Activated CD8-positive, alpha-beta memory T cell treated with anti-CD3 and anti-CD28 coated beads, Interleukin-2, amount 50 U/mL, for 1 hour (primary cell): ENCODE results near the gene RTL5.

Experiments
- DNase-seq: peaks from one replicate; pipeline ENCODE4 v3.0.0-alpha.2; 2020; ENCODE audit errors: extremely low read depth

RTL5 gene

GRCh38 chrX:72108666-72109065 lies 23.0 kb downstream of the RTL5 start:
- no peak for DNase-seq

DNA sequence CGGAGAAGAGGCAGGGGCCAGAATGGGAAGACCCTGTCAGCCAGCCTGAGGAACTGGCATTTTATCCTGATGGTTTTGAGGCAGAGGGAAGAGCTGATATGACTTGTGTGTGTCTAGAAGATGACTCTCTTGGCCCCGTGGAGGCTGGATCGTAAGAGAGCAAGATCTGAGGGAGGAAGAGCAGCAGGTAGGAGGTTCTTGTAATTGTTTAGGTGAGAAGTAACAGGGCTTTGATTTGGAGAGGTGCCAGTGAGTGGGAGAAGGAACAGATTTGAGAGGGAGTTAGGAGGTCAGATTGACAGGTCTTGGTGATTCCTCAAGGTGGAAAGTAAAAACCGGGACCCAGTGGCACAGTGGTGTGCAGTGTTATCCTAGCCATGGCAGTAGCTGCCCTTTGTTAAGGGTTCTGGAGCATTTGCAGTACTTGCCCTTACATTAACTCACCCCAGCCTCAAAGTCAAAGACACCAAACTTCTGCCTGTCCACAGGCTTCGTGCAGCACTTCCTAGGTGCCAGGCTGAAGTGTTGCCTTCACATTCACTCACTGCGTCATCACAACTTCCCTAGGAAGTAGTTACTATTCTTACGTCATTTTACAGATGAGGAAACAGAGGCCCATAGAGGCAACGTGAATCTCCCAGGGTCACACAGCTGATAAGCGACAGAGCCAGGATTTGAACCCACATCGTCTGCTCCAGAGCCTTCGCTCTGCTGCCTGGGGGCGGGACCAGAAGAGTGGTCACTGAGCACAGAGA lies 23.7 kb downstream of the RTL5 start:
- DNase-seq, result no peak

DNA sequence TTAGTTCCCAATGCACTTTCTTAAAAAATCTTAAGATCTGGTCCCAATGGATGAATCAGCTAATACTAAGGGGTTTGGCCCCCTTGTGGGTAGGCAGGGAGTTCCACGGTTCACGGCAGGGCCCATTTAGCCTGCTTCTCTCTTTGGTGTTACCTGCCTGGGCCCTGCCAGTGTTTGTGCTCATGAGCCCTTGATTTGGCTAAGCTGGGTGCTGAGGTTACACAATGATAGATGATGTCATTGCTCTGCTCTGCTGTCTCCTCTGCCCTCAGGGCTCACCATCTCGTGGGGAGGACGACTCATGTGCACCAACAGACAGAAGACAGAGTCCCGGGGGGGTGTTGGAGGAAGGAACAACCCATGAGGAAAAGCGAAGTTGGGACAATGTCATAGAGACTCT lies 24.4 kb downstream of the RTL5 start:
- DNase-seq, result no peak

GRCh38 chrX:72105436-72105835 lies 26.3 kb downstream of the RTL5 start:
- DNase-seq, result no peak

DNA sequence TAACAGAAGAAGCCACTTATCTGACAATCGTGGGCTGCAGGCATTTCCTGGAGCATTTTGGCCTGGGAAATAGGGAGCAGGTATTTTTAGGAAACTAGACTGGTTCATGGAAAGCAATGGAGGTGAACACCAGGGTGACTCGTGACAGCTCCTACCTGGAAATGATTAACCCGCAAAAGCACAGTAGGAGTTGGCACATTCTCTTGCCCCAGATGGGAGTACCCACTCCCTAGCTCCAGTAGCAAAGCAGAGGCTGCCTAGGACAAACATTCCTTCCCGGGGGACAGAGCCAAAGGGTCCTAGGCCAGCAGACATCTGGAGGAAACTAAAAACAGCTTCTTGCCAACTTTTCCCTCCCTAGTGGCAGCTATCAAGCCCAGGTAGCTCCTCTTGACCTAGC lies 29.0 kb downstream of the RTL5 start:
- no peak for DNase-seq

GRCh38 chrX:72102126-72102525 lies 29.6 kb downstream of the RTL5 start:
- no peak for DNase-seq

DNA sequence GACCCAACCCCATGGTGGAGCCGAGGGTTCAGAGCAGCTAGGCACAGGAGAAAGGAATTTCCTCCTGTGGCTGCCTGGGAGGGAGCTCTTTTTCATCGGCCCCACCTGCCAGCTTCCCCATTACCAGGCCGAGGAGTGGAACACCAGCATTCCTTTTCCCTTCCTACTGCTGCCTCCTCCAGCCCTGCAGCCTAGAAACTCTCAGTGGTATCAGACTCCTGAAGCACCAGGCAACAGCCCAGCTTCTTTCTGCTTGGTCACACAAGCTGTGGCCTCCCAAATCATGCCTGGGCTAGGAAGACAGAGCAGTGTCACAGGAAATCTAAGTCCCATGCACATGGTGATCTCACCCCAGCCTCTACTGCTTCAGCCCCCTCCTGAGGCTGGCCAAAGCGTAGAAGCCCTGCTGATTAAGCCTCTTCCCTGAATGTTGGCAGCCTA lies 30.1 kb downstream of the RTL5 start:
- no peak for DNase-seq

DNA sequence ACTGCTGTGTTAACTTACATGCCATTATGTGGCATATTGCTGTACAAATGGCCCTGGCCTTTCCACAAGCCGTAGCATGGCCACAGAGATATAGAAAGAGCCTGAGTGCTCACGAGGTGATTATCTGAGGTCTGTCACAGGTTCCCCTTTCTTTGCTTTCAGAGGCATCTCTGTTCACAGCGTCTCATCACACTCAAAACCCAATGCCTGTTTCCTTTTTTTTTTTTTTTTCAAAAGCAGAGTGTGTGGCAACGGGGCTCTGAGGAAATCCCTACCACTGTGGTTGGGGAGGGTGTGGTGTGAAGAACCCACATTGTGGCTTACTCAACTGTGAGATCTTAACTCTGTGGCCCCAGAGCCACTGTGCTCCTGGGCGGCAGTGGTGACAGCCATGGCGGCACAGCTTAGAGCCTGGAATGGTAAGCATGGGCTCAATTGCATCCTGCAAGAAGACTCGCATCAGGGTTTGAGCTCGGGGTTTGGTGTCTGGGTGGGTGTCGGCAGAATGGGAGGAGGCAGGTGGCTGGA lies 30.8 kb downstream of the RTL5 start:
- DNase-seq, result no peak

GRCh38 chrX:72100051-72100755 lies 31.5 kb downstream of the RTL5 start:
- no peak for DNase-seq

DNA sequence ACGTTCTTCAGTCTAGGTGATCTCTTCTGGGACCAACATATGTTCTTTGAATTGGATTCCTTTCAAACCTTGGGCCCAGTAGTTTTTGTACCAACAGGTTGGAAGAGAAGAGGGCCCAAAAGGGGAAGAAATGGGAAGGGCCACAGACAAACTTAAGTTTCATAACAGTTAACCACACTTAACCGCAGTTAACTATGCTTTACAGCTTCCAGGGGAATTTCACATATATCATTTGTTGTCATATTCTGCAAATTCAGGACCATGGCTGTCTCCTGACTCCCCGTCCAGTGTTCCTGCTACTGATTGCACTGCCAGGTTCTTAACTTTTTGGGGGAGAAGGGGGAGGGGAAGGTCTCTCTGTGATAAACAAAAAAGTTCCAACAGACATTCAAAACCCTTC lies 34.6 kb downstream of the RTL5 start:
- no peak for DNase-seq

- DNase-seq, result no peak
These were observed 36.3 kb downstream of the RTL5 start for GRCh38 chrX:72095370-72095769.

DNA sequence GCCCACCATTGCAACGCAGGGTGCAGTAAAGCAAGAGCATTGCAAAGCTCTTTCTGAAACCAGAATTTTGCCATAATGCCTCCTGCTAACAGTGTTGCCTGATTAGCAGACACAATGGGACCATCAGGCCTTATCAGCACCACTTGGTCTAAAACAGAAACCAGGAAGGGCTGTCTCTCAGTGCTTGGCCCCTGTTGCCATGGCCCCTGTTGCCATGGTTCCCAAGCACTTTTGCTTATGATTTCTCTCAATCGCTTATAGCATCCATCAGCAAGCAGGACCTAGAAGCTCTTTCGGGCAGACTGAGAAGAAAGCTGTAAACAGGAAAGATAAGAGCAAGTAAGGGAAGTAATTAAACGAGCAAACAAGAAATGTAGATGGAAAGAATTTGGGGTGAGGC lies 36.8 kb downstream of the RTL5 start:
- no peak for DNase-seq

GRCh38 chrX:72089254-72089653 lies 42.5 kb downstream of the RTL5 start:
- no peak for DNase-seq

DNA sequence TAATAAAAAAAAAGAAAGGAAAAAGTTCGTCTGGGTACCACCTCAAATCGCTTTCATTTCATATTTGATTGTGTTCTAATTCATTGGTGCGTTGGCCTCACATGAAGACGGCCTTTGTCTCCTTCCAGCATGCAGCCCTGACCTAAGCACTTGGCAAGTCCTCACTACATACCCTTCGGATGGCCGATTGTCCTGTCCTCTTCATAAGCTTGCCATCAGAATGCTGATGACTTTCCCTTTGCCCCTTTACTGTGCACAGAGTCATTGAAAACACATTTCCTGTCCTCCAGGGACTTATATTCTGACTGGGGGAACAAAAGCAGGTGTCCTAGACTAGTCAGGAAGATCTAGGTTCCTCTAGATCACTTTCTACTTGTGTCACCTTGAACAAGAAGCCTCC lies 43.0 kb downstream of the RTL5 start:
- no peak for DNase-seq

DNA sequence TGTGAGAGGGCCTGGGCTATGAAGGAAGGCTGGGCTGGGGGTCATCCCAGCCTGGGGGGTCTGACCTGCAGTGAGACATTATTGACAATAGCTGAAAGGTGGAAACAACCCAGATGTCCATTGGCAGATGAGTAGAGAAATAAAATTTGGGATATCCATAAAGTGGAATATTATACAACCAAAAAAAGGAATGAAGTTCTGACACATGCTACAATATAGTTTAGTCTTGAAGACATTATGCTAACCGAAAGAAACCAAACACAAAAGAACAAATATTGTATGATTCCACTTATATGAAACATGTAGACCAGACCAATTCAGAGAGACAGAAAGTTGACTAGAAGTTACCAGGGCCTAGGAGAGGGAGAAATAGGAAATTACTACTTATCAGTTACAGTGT lies 44.7 kb downstream of the RTL5 start:
- no peak for DNase-seq

- no peak for DNase-seq
These were observed 47.6 kb downstream of the RTL5 start for GRCh38 chrX:72084114-72084513.

DNA sequence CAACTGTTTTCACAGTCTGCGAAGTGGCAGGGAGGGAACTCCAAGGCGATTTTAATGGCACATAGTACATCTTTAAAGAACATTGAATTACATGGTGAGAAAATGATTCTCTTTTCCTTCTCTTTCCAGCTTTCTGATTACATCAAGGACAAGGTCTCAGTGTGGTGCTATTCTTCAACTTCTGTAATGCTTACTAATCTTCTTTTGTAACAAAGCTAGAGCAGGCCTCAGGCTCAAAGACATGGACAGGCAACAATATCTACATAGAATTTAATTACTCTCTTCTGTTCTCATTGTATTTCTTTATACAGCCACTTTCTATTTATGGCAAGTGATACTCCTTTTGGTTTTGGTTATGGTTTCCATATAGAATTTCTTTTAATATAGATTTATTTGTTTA lies 48.4 kb downstream of the RTL5 start:
- no peak for DNase-seq

DNA sequence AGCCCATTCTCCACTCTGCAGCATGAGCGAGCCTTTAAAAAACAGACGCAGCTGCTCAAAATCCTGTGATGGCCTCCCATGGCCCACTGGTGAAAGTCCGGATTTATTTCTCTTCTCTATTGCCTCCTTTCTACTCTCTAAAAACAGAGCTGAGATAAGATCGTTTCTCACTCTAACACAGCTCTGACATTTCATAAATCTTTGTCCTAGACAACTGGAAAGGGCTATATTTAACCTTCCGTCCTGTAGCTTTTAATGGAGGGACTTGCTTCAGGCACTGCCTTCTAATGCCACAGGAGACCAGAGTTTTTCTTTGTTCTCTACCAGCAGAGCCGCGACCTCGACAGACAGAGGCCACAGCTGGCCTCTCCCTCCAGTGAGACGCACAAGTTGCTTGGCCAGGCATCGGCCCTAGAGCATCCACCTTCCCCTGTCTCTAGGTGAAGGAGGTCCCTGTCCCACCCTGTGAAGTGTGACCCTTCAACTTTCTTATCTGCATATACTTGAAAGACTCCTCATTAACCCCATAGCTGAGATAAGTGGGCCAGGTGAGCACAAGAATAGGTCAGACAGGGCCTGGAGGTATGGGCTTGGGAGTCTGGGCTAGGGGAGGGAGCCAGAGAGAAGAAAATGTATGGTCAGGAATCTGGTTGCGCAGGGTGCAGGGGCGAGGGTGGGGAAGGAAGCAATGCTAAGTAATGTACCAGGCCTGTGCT lies 50.0 kb downstream of the RTL5 start:
- DNase-seq, result no peak

DNA sequence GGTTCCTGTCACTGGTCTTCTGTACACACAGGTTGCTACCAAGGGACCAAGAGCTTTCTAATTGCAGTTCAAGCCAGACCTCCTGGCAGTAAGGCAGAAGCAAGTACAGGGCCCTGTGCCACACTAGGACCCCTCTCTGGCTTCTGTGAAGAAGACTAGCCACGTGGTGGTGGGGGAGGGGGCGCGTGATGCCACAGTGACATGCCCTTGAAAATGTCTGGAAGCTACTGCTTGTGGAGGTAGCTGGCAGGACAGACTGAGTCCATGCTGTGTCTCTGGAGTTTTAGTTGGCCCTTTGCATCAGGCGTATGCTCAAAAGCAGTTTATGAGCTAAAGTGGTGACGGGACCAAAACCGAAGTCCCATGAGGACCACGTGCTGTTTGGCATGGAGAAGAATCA lies 50.9 kb downstream of the RTL5 start:
- no peak for DNase-seq

- DNase-seq, result no peak
These were observed 51.6 kb downstream of the RTL5 start for GRCh38 chrX:72080150-72080549.

DNA sequence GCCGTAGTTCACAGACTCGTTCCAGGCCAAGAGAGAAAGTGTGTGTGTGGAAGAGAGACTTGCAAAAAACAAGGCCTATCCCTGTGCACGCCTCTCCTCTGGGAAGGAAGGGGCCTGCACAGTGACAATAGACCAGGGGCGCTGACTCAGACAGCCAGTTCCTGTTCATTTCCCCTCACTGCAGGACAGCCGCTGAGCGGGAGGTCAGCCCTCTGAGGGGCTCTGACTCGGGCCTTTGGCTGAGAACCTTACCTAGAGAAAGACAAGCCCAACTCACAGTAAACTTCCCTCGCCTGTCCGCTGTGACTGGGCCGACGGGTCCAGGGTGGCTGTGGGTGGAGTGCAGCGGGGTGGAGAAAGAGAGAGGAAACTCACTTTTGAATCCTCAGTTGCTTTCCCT lies 52.1 kb downstream of the RTL5 start:
- DNase-seq, result no peak

DNA sequence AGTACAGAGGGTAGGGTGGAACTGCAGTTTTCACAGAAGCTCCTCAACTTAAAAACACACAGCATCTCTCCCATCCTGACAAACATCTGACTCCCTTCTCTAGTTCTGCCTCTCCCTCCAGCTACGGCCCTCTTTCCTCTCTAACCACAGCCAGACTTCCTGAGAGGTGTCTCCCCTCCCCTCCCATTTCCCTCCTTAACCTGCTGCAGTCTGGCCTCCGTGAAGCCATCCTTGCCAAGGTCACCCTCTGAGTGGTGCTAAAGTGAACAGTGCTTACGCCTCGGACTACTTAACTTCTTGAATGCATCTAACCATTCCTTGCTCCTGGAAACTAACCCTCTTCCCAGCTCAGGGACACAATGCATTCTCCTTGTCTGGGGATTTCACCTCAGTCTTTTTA lies 53.3 kb downstream of the RTL5 start:
- DNase-seq, result no peak
